Esophagus squamous epithelium (tissue), 5 donors: ENCODE results near the gene TBC1D14. TPM values are rescaled to one million over a fixed set of nuclear protein-coding genes. Genes with fewer than 3 reads are reported as not detected.
A peak's percentile ranks its signal among the peaks of the same experiment; 100 is the strongest.

Experiments used
- DNase-seq: peaks from one replicate; lab custom pipeline; 2025; lab: John Stamatoyannopoulos, UW
- H3K27ac ChIP-seq, 4 donors: fragments of 200-600 bp; sonication (generic); one replicate each; pipeline ENCODE4 v1.5.1; 2016 to 2019; ENCODE audit warnings: mild to moderate bottlenecking in 1 of 4
- H3K27me3 ChIP-seq, 4 donors: fragments of 200-600 bp; sonication (generic); 1 replicate in 3 of 4; 2 replicates in 1 of 4; pipeline versions ENCODE4 v1.5.1 to v1.6.0; 2017 to 2021; ENCODE audit warnings: antibody characterized with exemption in 1 of 4
- H3K36me3 ChIP-seq, 3 donors: fragments of 200-600 bp; sonication (generic); one replicate each; pipeline ENCODE4 v1.5.1; 2016 to 2019
- H3K4me1 ChIP-seq, 3 donors: fragments of 200-600 bp; sonication (generic); one replicate each; pipeline ENCODE4 v1.5.1; 2017 to 2019
- H3K4me3 ChIP-seq, 4 donors: fragments of 200-600 bp; sonication (generic); 1 replicate in 3 of 4; 2 replicates in 1 of 4; pipeline ENCODE4 v1.5.1; 2016 to 2019; ENCODE audit warnings: mild to moderate bottlenecking in 2 of 4, moderate library complexity in 1 of 4
- H3K9me3 ChIP-seq, 3 donors: fragments of 200-600 bp; sonication (generic); one replicate each; pipeline ENCODE4 v1.5.1; 2016 to 2019
- CTCF ChIP-seq, 6 experiments: fragments of 450-650 bp in 4 of 6; fragments of 200-600 bp in 2 of 6; sonication (generic) in 2 of 6; IDR thresholded peaks; one replicate each; pipeline ENCODE4 v1.5.1; 2016 to 2019; ENCODE audit warnings: antibody characterized with exemption in 6 of 6, mild to moderate bottlenecking in 4 of 6, moderate library complexity in 4 of 6
- POLR2A ChIP-seq, 4 donors: fragments of 450-650 bp; IDR thresholded peaks; one replicate each; pipeline ENCODE4 v1.6.1; 2017; ENCODE audit warnings: antibody characterized with exemption in 4 of 4, mild to moderate bottlenecking in 4 of 4, moderate library complexity in 3 of 4
- WGBS, 2 donors: methylation state at CpG; one replicate each; pipeline ENCODE4 v1.1.5; 2018; 5-methylcytosine and 5-hydroxymethylcytosine counted together
- intact Hi-C: fragments of 100-400 bp; cut with DNase I; formaldehyde crosslinking; loops from one replicate; pipeline ENCODE4 v1.15.0; 2022
- total RNA-seq, 4 donors: library from RNA; depleted of rRNA; stranded (reverse); fragments of >200 nt; gene quantifications; one replicate each; pipeline ENCODE4 v1.1.0, GENCODE V29; 2016
- donor health status: DM: yes; HTN: yes; CAD: no.

Gene TBC1D14
- total RNA-seq, 4 donors from 2014 or later: 28.2 to 50.4 (median 42.1) TPM

- Histone ChIP-seq H3K9me3 (no peaks in the 10 kb centered on the region), H3K4me3 (no peak overlapping the region), H3K27ac (peak overlapping the region in 1 of 4 donors; percentile 24), H3K36me3 (peaks cover 15 to 100% (median 18%) of the 10 kb centered on the region in 3 donors), H3K4me1 (peaks cover 9 to 58% (median 15%) of the 10 kb centered on the region in 3 donors), H3K27me3 (no peaks in the 10 kb centered on the region)
- WGBS, 2 donors: 46 to 54% methylated on average over 3 to 4 of the region's 4 CpGs
- intact Hi-C loops: no loop called here
- TF ChIP-seq CTCF (IDR thresholded peaks at IDR 0.05) (no peak), POLR2A (IDR thresholded peaks at IDR 0.05) (no peak)
- DNase-seq: no peak
Observed at GRCh38 chr4:7005571-7005970, 95.9 kb downstream of the TBC1D14 start.

GRCh38 chr4:7006411-7006810 is 96.8 kb downstream of the TBC1D14 start:
- no peak for DNase-seq
- H3K27ac ChIP-seq: no peak overlapping the region
- H3K36me3 ChIP-seq: peaks cover 11 to 100% (median 14%) of the 10 kb centered on the region in 3 donors
- WGBS, 2 donors: 43 to 55% methylated on average over 3 of the region's 3 CpGs
- H3K27me3 ChIP-seq: no peaks in the 10 kb centered on the region
- H3K4me3 ChIP-seq: no peak overlapping the region
- intact Hi-C loops: no loop called here
- peaks cover 7 to 51% (median 15%) of the 10 kb centered on the region in 3 donors for H3K4me1 ChIP-seq
- TF ChIP-seq CTCF (IDR thresholded peaks at IDR 0.05) (no peak), POLR2A (IDR thresholded peaks at IDR 0.05) (no peak)
- no peaks in the 10 kb centered on the region for H3K9me3 ChIP-seq

GRCh38 chr4:7007142-7007907 is 97.7 kb downstream of the TBC1D14 start:
- Histone ChIP-seq H3K9me3 (no peaks in the 10 kb centered on the region), H3K27me3 (no peaks in the 10 kb centered on the region), H3K27ac (no peak overlapping the region), H3K36me3 (peaks cover 11 to 100% (median 14%) of the 10 kb centered on the region in 3 donors), H3K4me3 (no peak overlapping the region), H3K4me1 (peaks cover 0 to 41% (median 11%) of the 10 kb centered on the region in 3 donors)
- no peak for DNase-seq
- intact Hi-C loops: no loop called here
- no peak for TF ChIP-seq POLR2A (IDR thresholded peaks at IDR 0.05)
- WGBS, 2 donors: 88 to 92% methylated on average over 9 to 10 of the region's 12 CpGs

GRCh38 chr4:7007944-7008343 is 98.3 kb downstream of the TBC1D14 start:
- Histone ChIP-seq H3K9me3 (no peaks in the 10 kb centered on the region), H3K4me3 (no peak overlapping the region), H3K36me3 (peaks cover 11 to 100% (median 15%) of the 10 kb centered on the region in 3 donors), H3K27ac (no peak overlapping the region), H3K27me3 (no peaks in the 10 kb centered on the region), H3K4me1 (peaks cover 0 to 35% (median 9%) of the 10 kb centered on the region in 3 donors)
- 61 to 67% methylated on average over 2 of the region's 2 CpGs for WGBS, 2 donors
- DNase-seq: no peak
- no peak for TF ChIP-seq CTCF (IDR thresholded peaks at IDR 0.05)
- no peak for TF ChIP-seq POLR2A (IDR thresholded peaks at IDR 0.05)
- intact Hi-C loops: no loop called here

GRCh38 chr4:7009564-7009963 is 99.9 kb downstream of the TBC1D14 start:
- DNase-seq: no peak
- Histone ChIP-seq H3K27ac (no peak overlapping the region), H3K27me3 (no peaks in the 10 kb centered on the region), H3K36me3 (peaks cover 20 to 100% (median 27%) of the 10 kb centered on the region in 3 donors), H3K4me1 (peaks cover 0 to 25% (median 8%) of the 10 kb centered on the region in 3 donors), H3K9me3 (no peaks in the 10 kb centered on the region), H3K4me3 (no peak overlapping the region)
- TF ChIP-seq CTCF (IDR thresholded peaks at IDR 0.05) (no peak), POLR2A (IDR thresholded peaks at IDR 0.05) (no peak)
- intact Hi-C loops: no loop called here
- 85 to 88% methylated on average over 5 of the region's 5 CpGs for WGBS, 2 donors
